H1 (cell line): ENCODE results near the gene BIRC7. TPM values are rescaled to one million over a fixed set of nuclear protein-coding genes. Genes with fewer than 3 reads are reported as not detected.

ENCODE experiments used
- CTCF ChIA-PET: fragments of 300-600 bp; sonication (Branson Sonifier 250); formaldehyde crosslinking; loops from one replicate; lab custom pipeline; 2021; ENCODE audit not compliant: partially characterized antibody; lab: Charles Lee
- POLR2A ChIA-PET: fragments of 300-600 bp; sonication (Branson Sonifier 250); formaldehyde crosslinking; loops from one replicate; lab custom pipeline; 2021; ENCODE audit warnings: inconsistent platforms; ENCODE audit not compliant: partially characterized antibody; lab: Charles Lee
- DNase-seq, 2 experiments: peaks; one replicate each; pipeline versions ENCODE4 v3.0.0 to v3.0.0-alpha.2; 2010 to 2022; ENCODE audit warnings: low spot score in 2 of 2, low read depth in 1 of 2, mixed read lengths in 1 of 2
- FAIRE-seq: peaks from 2 replicates; lab custom pipeline; 2011; peaks lifted over from hg19 to GRCh38; lab: Jason Lieb, UNC
- H2AFZ ChIP-seq: 2 replicates; pipeline ENCODE4 v1.8.1; 2012; ENCODE audit warnings: low read length, inconsistent platforms
- H2AK5ac ChIP-seq: 2 replicates; pipeline ENCODE4 v1.6.1; 2013; ENCODE audit warnings: low read depth, low read length
- H2BK120ac ChIP-seq: replicated peaks from 2 replicates; pipeline ENCODE3; 2013; ENCODE audit warnings: low read depth, low read length, inconsistent platforms
- H2BK12ac ChIP-seq: 2 replicates; pipeline ENCODE4 v1.6.1; 2013; ENCODE audit warnings: low read depth, low read length
- H2BK15ac ChIP-seq: 2 replicates; pipeline ENCODE4 v1.6.1; 2013; ENCODE audit warnings: low read length
- H2BK20ac ChIP-seq: 2 replicates; pipeline ENCODE4 v1.6.1; 2013; ENCODE audit warnings: low read length
- H2BK5ac ChIP-seq: 2 replicates; pipeline ENCODE4 v1.6.1; 2013; ENCODE audit warnings: low read depth, low read length
- H3K14ac ChIP-seq: 2 replicates; pipeline ENCODE4 v1.6.1; 2013; ENCODE audit warnings: inconsistent platforms; ENCODE audit not compliant: insufficient read length
- H3K18ac ChIP-seq: 2 replicates; pipeline ENCODE4 v1.6.1; 2013; ENCODE audit warnings: low read length; ENCODE audit errors: extremely low read depth
- H3K23ac ChIP-seq: 2 replicates; pipeline ENCODE4 v1.6.1; 2013; ENCODE audit warnings: inconsistent platforms; ENCODE audit not compliant: insufficient read length
- H3K23me2 ChIP-seq: 2 replicates; pipeline ENCODE4 v1.6.1; 2013; ENCODE audit warnings: low read depth, low read length
- H3K27ac ChIP-seq: 2 replicates; pipeline ENCODE4 v1.6.1; 2011; ENCODE audit warnings: low read depth, low read length, inconsistent platforms
- H3K27me3 ChIP-seq, 4 experiments: replicated peaks in 1 of 4; 1 replicate in 1 of 4; 2 replicates in 3 of 4; pipeline versions ENCODE4 v1.6.1 to v1.8.1; 2011 to 2013; ENCODE audit warnings: low read length in 3 of 4, mild to moderate bottlenecking in 3 of 4, inconsistent platforms in 2 of 4, mixed read lengths in 2 of 4, moderate library complexity in 1 of 4; ENCODE audit not compliant: control insufficient read depth in 3 of 4, insufficient read depth in 3 of 4; ENCODE audit errors: extremely low read depth in 1 of 4
- H3K36me3 ChIP-seq, 4 experiments: 2 replicates each; pipeline versions ENCODE4 v1.6.1 to v1.8.1; 2011 to 2013; ENCODE audit warnings: mild to moderate bottlenecking in 4 of 4, low read length in 3 of 4, moderate library complexity in 2 of 4, control low read depth in 1 of 4, inconsistent platforms in 1 of 4; ENCODE audit not compliant: insufficient read depth in 4 of 4, control insufficient read depth in 2 of 4
- H3K4ac ChIP-seq: replicated peaks from 2 replicates; pipeline ENCODE3; 2013; ENCODE audit warnings: low read length, low read depth, mixed read lengths, inconsistent platforms; ENCODE audit not compliant: insufficient read length
- H3K4me1 ChIP-seq, 4 experiments: replicated peaks in 1 of 4; 1 replicate in 1 of 4; 2 replicates in 3 of 4; pipeline versions ENCODE4 v1.6.1 to v1.8.1; 2011 to 2013; ENCODE audit warnings: low read length in 3 of 4, inconsistent platforms in 2 of 4, mixed read lengths in 1 of 4; ENCODE audit not compliant: insufficient read depth in 4 of 4, control insufficient read depth in 3 of 4
- H3K4me2 ChIP-seq, 2 experiments: 2 replicates each; pipeline versions ENCODE4 v1.6.1 to v1.8.1; 2011 to 2013; ENCODE audit warnings: low read depth in 2 of 2, low read length in 2 of 2, control low read depth in 1 of 2, inconsistent platforms in 1 of 2, mild to moderate bottlenecking in 1 of 2; ENCODE audit not compliant: insufficient read depth in 1 of 2
- H3K4me3 ChIP-seq, 4 experiments: fragments of 200-600, 300-600 bp in 1 of 4; sonication (generic), shearing (Covaris generic), sonication (Bioruptor Twin) in 1 of 4; 2 replicates each; pipeline versions ENCODE4 v1.5.1 to v1.8.1; 2011 to 2016; ENCODE audit warnings: low read length in 4 of 4, low read depth in 3 of 4, control low read depth in 2 of 4, inconsistent platforms in 2 of 4, mild to moderate bottlenecking in 2 of 4, mixed read lengths in 1 of 4, moderate library complexity in 1 of 4; ENCODE audit not compliant: insufficient read depth in 2 of 4; ENCODE audit errors: extremely low read depth in 1 of 4
- H3K56ac ChIP-seq: replicated peaks from 2 replicates; pipeline ENCODE3; 2013; ENCODE audit warnings: low read depth, mild to moderate bottlenecking, mixed read lengths, low read length, inconsistent platforms; ENCODE audit not compliant: insufficient read length
- H3K79me1 ChIP-seq: 2 replicates; pipeline ENCODE4 v1.6.1; 2013; ENCODE audit warnings: low read depth, low read length, control low read depth
- H3K79me2 ChIP-seq, 2 experiments: 2 replicates each; pipeline versions ENCODE4 v1.6.1 to v1.8.1; 2012 to 2013; ENCODE audit warnings: low read length in 2 of 2, mild to moderate bottlenecking in 2 of 2, inconsistent platforms in 1 of 2; ENCODE audit not compliant: insufficient read depth in 2 of 2, control insufficient read depth in 1 of 2
- H3K9ac ChIP-seq, 4 experiments: replicated peaks in 1 of 4; 1 replicate in 1 of 4; 2 replicates in 3 of 4; pipeline versions ENCODE4 v1.6.1 to v1.8.1; 2011 to 2013; ENCODE audit warnings: low read depth in 3 of 4, low read length in 3 of 4, control low read depth in 2 of 4, mild to moderate bottlenecking in 2 of 4, moderate library complexity in 2 of 4, inconsistent platforms in 1 of 4; ENCODE audit errors: extremely low read depth in 1 of 4
- H3K9me3 ChIP-seq, 2 experiments: 2 replicates each; pipeline versions ENCODE4 v1.6.1 to v1.8.1; 2012 to 2013; ENCODE audit warnings: mild to moderate bottlenecking in 2 of 2, moderate library complexity in 2 of 2, control low read depth in 1 of 2, inconsistent platforms in 1 of 2, low read depth in 1 of 2, low read length in 1 of 2, mixed read lengths in 1 of 2; ENCODE audit not compliant: insufficient read depth in 2 of 2
- H4K20me1 ChIP-seq, 2 experiments: replicated peaks in 1 of 2; 2 replicates each; pipeline versions ENCODE3 to v1.8.1; 2011 to 2013; ENCODE audit warnings: inconsistent platforms in 2 of 2, low read length in 2 of 2, mild to moderate bottlenecking in 1 of 2; ENCODE audit not compliant: insufficient read depth in 2 of 2, control insufficient read depth in 1 of 2
- H4K5ac ChIP-seq: 2 replicates; pipeline ENCODE4 v1.6.1; 2013; ENCODE audit warnings: low read length, low read depth, mixed read lengths, inconsistent platforms; ENCODE audit not compliant: insufficient read length
- H4K8ac ChIP-seq: 2 replicates; pipeline ENCODE4 v1.8.0; 2013; ENCODE audit warnings: mild to moderate bottlenecking, moderate library complexity, low read length, inconsistent platforms; ENCODE audit not compliant: insufficient read depth; ENCODE audit errors: extremely low read depth
- H4K91ac ChIP-seq: replicated peaks from 2 replicates; pipeline ENCODE3; 2013; ENCODE audit warnings: low read length, mixed read lengths, inconsistent platforms; ENCODE audit not compliant: insufficient read length
- ASH2L ChIP-seq: fragments of 200-600, 300-600 bp; sonication (generic); IDR thresholded peaks from one replicate; pipeline ENCODE4 v1.7.1; 2017; ENCODE audit warnings: low read length
- BACH1 ChIP-seq: IDR thresholded peaks from 2 replicates; pipeline ENCODE4 v1.6.1; 2012; ENCODE audit warnings: low read length, improper control_type of control experiment
- BRCA1 ChIP-seq: IDR thresholded peaks from 2 replicates; pipeline ENCODE4 v1.6.1; 2012; ENCODE audit warnings: low read depth, low read length, improper control_type of control experiment
- CEBPB ChIP-seq: IDR thresholded peaks from 2 replicates; pipeline ENCODE4 v1.6.1; 2012; ENCODE audit warnings: low read depth, low read length
- KDM4A ChIP-seq: IDR thresholded peaks from one replicate; pipeline ENCODE4 v1.7.1; 2012; ENCODE audit warnings: low read depth, mild to moderate bottlenecking, moderate library complexity, low read length, inconsistent platforms; ENCODE audit not compliant: severe bottlenecking
- MAFK ChIP-seq: IDR thresholded peaks from 2 replicates; pipeline ENCODE4 v1.6.1; 2012; ENCODE audit warnings: low read depth, mild to moderate bottlenecking, improper control_type of control experiment, low read length
- NANOG ChIP-seq: IDR thresholded peaks from 2 replicates; pipeline ENCODE4 v1.6.1; 2011; ENCODE audit warnings: low read length, low read depth, mild to moderate bottlenecking, inconsistent platforms; ENCODE audit not compliant: insufficient read depth, poor library complexity, severe bottlenecking
- POLR2A ChIP-seq, 2 experiments: IDR thresholded peaks; 1 replicate in 1 of 2; 2 replicates in 1 of 2; pipeline ENCODE4 v1.6.1; 2011; ENCODE audit warnings: low read depth in 2 of 2, low read length in 2 of 2, mild to moderate bottlenecking in 2 of 2; ENCODE audit errors: control extremely low read depth in 1 of 2
- RBBP5 ChIP-seq: IDR thresholded peaks from 2 replicates; pipeline ENCODE4 v1.7.1; 2012; ENCODE audit warnings: low read depth, mild to moderate bottlenecking, inconsistent platforms, low read length, moderate library complexity, borderline replicate concordance
- SIX5 ChIP-seq: IDR thresholded peaks from 2 replicates; pipeline ENCODE4 v1.6.1; 2011; ENCODE audit warnings: mild to moderate bottlenecking, low read depth, low read length
- SP1 ChIP-seq: IDR thresholded peaks from 2 replicates; pipeline ENCODE4 v1.6.1; 2011; ENCODE audit warnings: low read depth, low read length
- WGBS, 2 experiments: shearing (Covaris generic) in 1 of 2; methylation state at CpG; one replicate each; pipeline versions ENCODE4 v1.1.6 to v1.1.7; 2013 to 2015; ENCODE audit warnings: low lambda C conversion rate in 2 of 2, mixed read lengths in 2 of 2, inconsistent platforms in 1 of 2, low coverage in 1 of 2, missing lambda C conversion rate in 1 of 2; ENCODE audit not compliant: insufficient replicate concordance in 2 of 2, insufficient coverage in 1 of 2, insufficient read length in 1 of 2; ENCODE audit errors: extremely low coverage in 1 of 2, missing lambda C conversion rate in 1 of 2; 5-methylcytosine and 5-hydroxymethylcytosine counted together
- polyA plus RNA-seq, 7 experiments: library from polyadenylated mRNA; depleted of rRNA in 3 of 7; stranded (reverse) in 5 of 7; unstranded in 2 of 7; fragments of >200 nt in 5 of 7; fragments of 200-250 nt in 2 of 7; gene quantifications; 1 replicate in 5 of 7; 2 replicates in 1 of 7; 4 replicates in 1 of 7; pipeline versions ENCODE4 v1.2.1 to v1.2.3, GENCODE V29; 2011 to 2013; ENCODE audit warnings: missing spikeins in 2 of 7, mixed read lengths in 2 of 7
- total RNA-seq: library from RNA; stranded (reverse); fragmentation: NEBNext Ultra II Directional; extraction: Animal tissue kit (Norgen Biotek cat#: 25700); gene quantifications from 2 replicates; pipeline ENCODE4 v1.2.1, GENCODE V29; 2021
- TF ChIP-seq, protein P1 (sequence below): IDR thresholded peaks from 2 replicates; pipeline ENCODE4 v1.6.1; 2012; ENCODE audit warnings: inconsistent platforms
- TF ChIP-seq, protein P2 (sequence below): IDR thresholded peaks from 2 replicates; pipeline ENCODE4 v1.6.1; 2011; ENCODE audit warnings: low read depth, mild to moderate bottlenecking, low read length; ENCODE audit not compliant: insufficient read depth

The BIRC7 gene
- total and polyA plus RNA-seq, 2 of the 8 experiments (the other 6 are each of a cell fraction or from before 2014, with no cell fraction given), result 0.11 to 0.41 TPM

DNA sequence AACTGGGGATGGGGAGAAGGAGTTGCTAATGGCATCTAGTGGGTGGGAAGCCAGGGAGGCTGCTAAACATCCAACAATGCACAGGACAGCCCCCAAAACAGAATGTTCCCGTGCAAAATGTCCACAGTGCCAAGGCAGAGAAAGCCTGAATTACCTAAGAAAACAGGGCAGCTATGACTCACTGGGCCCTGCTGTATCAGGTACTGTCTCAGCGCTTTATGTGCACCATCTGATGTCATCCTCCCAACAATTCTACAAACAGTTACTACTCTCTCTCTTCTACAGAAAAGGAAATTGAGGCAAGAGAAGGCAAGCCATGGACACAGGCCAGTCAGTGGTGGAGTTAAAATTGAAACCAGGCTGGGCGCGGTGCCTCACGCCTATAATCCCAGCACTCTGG, 22.9 kb upstream of the BIRC7 start:
- Histone ChIP-seq H3K79me1 (peaks cover 11% of the 10 kb centered on the region), H2AK5ac (no peak overlapping the region), H2BK12ac (no peak overlapping the region), H4K5ac (no peak overlapping the region), H2BK5ac (no peak overlapping the region)
- TF ChIP-seq, protein P1, sequence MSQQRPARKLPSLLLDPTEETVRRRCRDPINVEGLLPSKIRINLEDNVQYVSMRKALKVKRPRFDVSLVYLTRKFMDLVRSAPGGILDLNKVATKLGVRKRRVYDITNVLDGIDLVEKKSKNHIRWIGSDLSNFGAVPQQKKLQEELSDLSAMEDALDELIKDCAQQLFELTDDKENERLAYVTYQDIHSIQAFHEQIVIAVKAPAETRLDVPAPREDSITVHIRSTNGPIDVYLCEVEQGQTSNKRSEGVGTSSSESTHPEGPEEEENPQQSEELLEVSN, result no peak
- no peak for TF ChIP-seq BACH1
- no peak for TF ChIP-seq ASH2L
- TF ChIP-seq CEBPB, result no peak
- no peak for TF ChIP-seq POLR2A (IDR thresholded peaks at IDR 0.05; ENCODE audit: control extremely low read depth in 1 of 2, low read depth in 2 of 2, low read length in 2 of 2)
- TF ChIP-seq, protein P2, sequence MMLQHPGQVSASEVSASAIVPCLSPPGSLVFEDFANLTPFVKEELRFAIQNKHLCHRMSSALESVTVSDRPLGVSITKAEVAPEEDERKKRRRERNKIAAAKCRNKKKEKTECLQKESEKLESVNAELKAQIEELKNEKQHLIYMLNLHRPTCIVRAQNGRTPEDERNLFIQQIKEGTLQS, result no peak
- TF ChIP-seq SP1, result no peak
- TF ChIP-seq SIX5, result no peak
- TF ChIP-seq NANOG, result no peak
- no peak for TF ChIP-seq BRCA1
- TF ChIP-seq MAFK, result no peak
- TF ChIP-seq RBBP5, result no peak
- TF ChIP-seq KDM4A, result no peak
- TF ChIP-seq, all 59 proteins: peak for 0
- POLR2A ChIA-PET, result no interaction called here
- H4K91ac ChIP-seq, result no peak overlapping the region
- CTCF ChIA-PET, result interaction anchor here (0.9 to 3.8 kb wide), 7 partner anchors 9 to 78 kb away, joined by 4 to 46 read pairs (median 5); no protein-coding TSS in a partner anchor
- peaks cover 19 to 45% (median 31%) of the 10 kb centered on the region in 4 experiments; a peak in 7 of 8 replicates for H3K36me3 ChIP-seq
- H3K27ac ChIP-seq, result no peak overlapping the region
- H3K23ac ChIP-seq, result no peak overlapping the region
- H2BK120ac ChIP-seq, result no peak overlapping the region
- H4K8ac ChIP-seq, result no peak overlapping the region
- H3K4me3 ChIP-seq, result no peak overlapping the region
- H2AFZ ChIP-seq, result no peak overlapping the region
- H3K23me2 ChIP-seq, result peaks cover 5% of the 10 kb centered on the region; the same call in 1 of the 2 replicates
- no peaks in the 10 kb centered on the region for H3K27me3 ChIP-seq
- peaks cover 0 to 11% (median 2%) of the 10 kb centered on the region in 4 experiments; a peak in 4 of 7 replicates for H3K4me1 ChIP-seq
- DNase-seq (no peak), FAIRE-seq (no peak)
- H3K18ac ChIP-seq, result no peak overlapping the region
- H3K4me2 ChIP-seq, result no peak overlapping the region
- no peak overlapping the region; a peak in 2 of 7 replicates for H3K9ac ChIP-seq
- no peak overlapping the region for H3K56ac ChIP-seq
- no peak overlapping the region for H3K4ac ChIP-seq
- no peak overlapping the region for H3K14ac ChIP-seq
- peaks cover 33% of the 10 kb centered on the region in 2 experiments for H4K20me1 ChIP-seq
- peaks cover 30 to 77% of the 10 kb centered on the region in 2 experiments for H3K79me2 ChIP-seq
- no peaks in the 10 kb centered on the region for H3K9me3 ChIP-seq
- no peak overlapping the region for H2BK15ac ChIP-seq
- WGBS, 2 experiments, result 92% methylated on average over 5 of the region's 5 CpGs; no CpG with 5 or more reads in 1 of the 2 experiments
- H2BK20ac ChIP-seq, result no peak overlapping the region
